Germinal center (tissue), 1 donor: Measurements from ENCODE around the gene RNF11.

ENCODE experiments used
- DNase-seq: peaks from one replicate; pipeline ENCODE4 v3.0.0; 2012; ENCODE audit warnings: mixed read lengths, low spot score

RNF11 gene

GRCh38 chr1:51314974-51315373 is 78.9 kb downstream of the RNF11 start:
- no peak for DNase-seq

- DNase-seq = no peak
Measured at GRCh38 chr1:51316113-51316845, 80.2 kb downstream of the RNF11 start.

GRCh38 chr1:51316846-51317120 is 80.7 kb downstream of the RNF11 start:
- no peak for DNase-seq

GRCh38 chr1:51317798-51318197 is 81.7 kb downstream of the RNF11 start:
- no peak for DNase-seq

- no peak for DNase-seq
Measured at GRCh38 chr1:51320967-51321923, 85.2 kb downstream of the RNF11 start.

GRCh38 chr1:51321924-51322280 is 85.8 kb downstream of the RNF11 start:
- no peak for DNase-seq

- no peak for DNase-seq
Measured at GRCh38 chr1:51322417-51323101, 86.5 kb downstream of the RNF11 start.
